MM.1S (cell line): ENCODE data around the gene FGF13.

ENCODE experiments used
- DNase-seq: peaks from one replicate; pipeline ENCODE4 v3.0.0-alpha.2; 2015
- H2AFZ ChIP-seq: fragments of 300-600 bp; sonication (generic); 2 replicates; pipeline ENCODE4 v1.6.0; 2016; ENCODE audit warnings: antibody characterized with exemption, low read length
- H3F3A ChIP-seq: fragments of 300-600 bp; sonication (generic); 2 replicates; pipeline ENCODE4 v1.6.1; 2016; ENCODE audit warnings: mild to moderate bottlenecking, antibody characterized with exemption, low read length, moderate library complexity, mixed read lengths; ENCODE audit not compliant: insufficient read depth
- H3K27ac ChIP-seq: fragments of 300-600 bp; sonication (generic); 2 replicates; pipeline ENCODE4 v1.5.1; 2016; ENCODE audit warnings: mild to moderate bottlenecking, low read length
- H3K27me3 ChIP-seq: fragments of 300-600 bp; sonication (generic); replicated peaks from 2 replicates; pipeline ENCODE4 v1.6.0; 2016; ENCODE audit warnings: low read length; ENCODE audit not compliant: insufficient read depth
- H3K36me3 ChIP-seq: fragments of 300-600 bp; sonication (generic); replicated peaks from 2 replicates; pipeline ENCODE4 v1.6.1; 2016; ENCODE audit warnings: mild to moderate bottlenecking, low read length, mixed read lengths; ENCODE audit not compliant: insufficient read depth
- H3K4me1 ChIP-seq: fragments of 300-600 bp; sonication (generic); 2 replicates; pipeline ENCODE4 v1.6.1; 2016; ENCODE audit warnings: low read length, mixed read lengths
- H3K4me2 ChIP-seq: fragments of 300-600 bp; sonication (generic); 2 replicates; pipeline ENCODE4 v1.6.0; 2016; ENCODE audit warnings: low read depth, low read length
- H3K4me3 ChIP-seq: fragments of 300-600 bp; sonication (generic); 2 replicates; pipeline ENCODE4 v1.5.1; 2016; ENCODE audit warnings: low read length, mixed read lengths
- H3K79me2 ChIP-seq: fragments of 300-600 bp; sonication (generic); 2 replicates; pipeline ENCODE4 v1.6.1; 2016; ENCODE audit warnings: mixed run types, low read length, mixed read lengths
- H3K9ac ChIP-seq: fragments of 300-600 bp; sonication (generic); 2 replicates; pipeline ENCODE4 v1.6.1; 2016; ENCODE audit warnings: low read length, mixed read lengths
- H3K9me2 ChIP-seq: fragments of 300-600 bp; sonication (generic); replicated peaks from 2 replicates; pipeline ENCODE4 v1.6.1; 2016; ENCODE audit warnings: mild to moderate bottlenecking, low read length, mixed read lengths; ENCODE audit not compliant: insufficient read depth
- H3K9me3 ChIP-seq: fragments of 300-600 bp; sonication (generic); replicated peaks from 2 replicates; pipeline ENCODE4 v1.6.1; 2016; ENCODE audit warnings: mild to moderate bottlenecking, low read length, mixed read lengths; ENCODE audit not compliant: insufficient read depth
- H4K20me1 ChIP-seq: fragments of 300-600 bp; sonication (generic); 2 replicates; pipeline ENCODE4 v1.6.1; 2016; ENCODE audit warnings: mild to moderate bottlenecking, low read length, moderate library complexity, mixed read lengths; ENCODE audit not compliant: insufficient read depth
- EZH2 ChIP-seq: fragments of 300-600 bp; sonication (generic); optimal IDR thresholded peaks from 2 replicates; pipeline ENCODE3; 2017; ENCODE audit warnings: low read depth, mild to moderate bottlenecking, antibody characterized with exemption, low read length, mixed read lengths
- EZH2phosphoT487 ChIP-seq: fragments of 300-600 bp; sonication (generic); IDR thresholded peaks from 2 replicates; pipeline ENCODE4 v1.6.1; 2018; ENCODE audit warnings: antibody characterized with exemption, low read length
- TF ChIP-seq, protein P1 (sequence below): fragments of 300-600 bp; sonication (generic); IDR thresholded peaks from 2 replicates; pipeline ENCODE4 v1.5.1; 2016; ENCODE audit warnings: antibody characterized with exemption, low read length, mixed read lengths

FGF13 gene

DNA sequence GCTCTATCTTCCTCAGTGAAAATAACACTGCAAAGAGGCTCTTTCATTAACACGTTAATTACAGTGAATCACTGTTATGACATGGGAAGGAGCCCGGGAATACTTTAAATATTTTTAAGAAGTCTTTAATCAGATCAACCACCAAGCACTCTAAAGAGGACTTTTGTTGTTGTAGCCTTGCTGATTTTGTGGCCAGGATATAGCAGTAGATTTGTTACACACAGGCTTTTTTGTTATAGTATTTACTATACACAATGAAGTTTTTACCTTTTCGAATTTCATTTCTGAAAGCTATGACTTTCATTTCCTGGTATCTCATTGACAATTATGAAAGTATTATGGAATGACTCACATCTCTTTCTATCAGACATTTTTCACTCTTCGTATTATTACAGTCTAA, 20.3 kb downstream of the FGF13 start:
- H3K9me2 ChIP-seq, result no peaks in the 10 kb centered on the region
- no peak overlapping the region for H3K4me2 ChIP-seq
- H3K27me3 ChIP-seq, result no peaks in the 10 kb centered on the region
- H3K9me3 ChIP-seq, result no peaks in the 10 kb centered on the region
- H3K79me2 ChIP-seq, result no peaks in the 10 kb centered on the region
- peaks cover 28% of the 10 kb centered on the region for H3K4me1 ChIP-seq
- no peaks in the 10 kb centered on the region for H4K20me1 ChIP-seq
- H3K9ac ChIP-seq, result no peak overlapping the region
- no peak overlapping the region for H3K27ac ChIP-seq
- no peak overlapping the region for H2AFZ ChIP-seq
- H3F3A ChIP-seq, result 0 out of 2 replicates have a peak, but pooled peaks cover 7% of the 10 kb centered on the region
- DNase-seq, result no peak
- TF ChIP-seq, protein P1, sequence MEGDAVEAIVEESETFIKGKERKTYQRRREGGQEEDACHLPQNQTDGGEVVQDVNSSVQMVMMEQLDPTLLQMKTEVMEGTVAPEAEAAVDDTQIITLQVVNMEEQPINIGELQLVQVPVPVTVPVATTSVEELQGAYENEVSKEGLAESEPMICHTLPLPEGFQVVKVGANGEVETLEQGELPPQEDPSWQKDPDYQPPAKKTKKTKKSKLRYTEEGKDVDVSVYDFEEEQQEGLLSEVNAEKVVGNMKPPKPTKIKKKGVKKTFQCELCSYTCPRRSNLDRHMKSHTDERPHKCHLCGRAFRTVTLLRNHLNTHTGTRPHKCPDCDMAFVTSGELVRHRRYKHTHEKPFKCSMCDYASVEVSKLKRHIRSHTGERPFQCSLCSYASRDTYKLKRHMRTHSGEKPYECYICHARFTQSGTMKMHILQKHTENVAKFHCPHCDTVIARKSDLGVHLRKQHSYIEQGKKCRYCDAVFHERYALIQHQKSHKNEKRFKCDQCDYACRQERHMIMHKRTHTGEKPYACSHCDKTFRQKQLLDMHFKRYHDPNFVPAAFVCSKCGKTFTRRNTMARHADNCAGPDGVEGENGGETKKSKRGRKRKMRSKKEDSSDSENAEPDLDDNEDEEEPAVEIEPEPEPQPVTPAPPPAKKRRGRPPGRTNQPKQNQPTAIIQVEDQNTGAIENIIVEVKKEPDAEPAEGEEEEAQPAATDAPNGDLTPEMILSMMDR, result no peak
- TF ChIP-seq EZH2phosphoT487, result no peak
- TF ChIP-seq EZH2, result no peak
- no peaks in the 10 kb centered on the region for H3K36me3 ChIP-seq
- no peak overlapping the region for H3K4me3 ChIP-seq

DNA sequence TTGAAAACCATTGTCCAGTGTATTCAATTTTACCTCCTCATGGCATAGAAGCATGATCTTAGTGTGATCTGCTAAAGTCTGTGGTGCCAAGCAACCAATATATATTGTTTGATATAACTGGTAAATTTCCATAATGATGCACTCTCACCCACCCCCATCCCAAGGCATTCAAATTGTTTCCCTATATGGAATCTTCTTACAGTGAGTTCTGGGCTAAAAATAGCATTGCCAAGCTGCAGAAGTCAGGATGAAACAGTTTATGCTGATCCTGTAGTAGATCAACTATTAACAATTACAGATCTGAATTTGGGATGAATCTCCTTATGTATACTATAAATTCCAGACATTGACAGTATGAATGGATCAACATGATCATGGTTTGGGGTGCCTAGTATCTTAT, 20.9 kb downstream of the FGF13 start:
- Histone ChIP-seq H2AFZ (no peak overlapping the region), H3K36me3 (no peaks in the 10 kb centered on the region), H3K9ac (no peak overlapping the region), H3K9me3 (no peaks in the 10 kb centered on the region), H3K4me2 (0 out of 2 replicates have a peak overlapping the region, but pooled peaks have one; percentile 22), H3K4me1 (peaks cover 29% of the 10 kb centered on the region), H3K27me3 (no peaks in the 10 kb centered on the region), H3F3A (0 out of 2 replicates have a peak, but pooled peaks cover 7% of the 10 kb centered on the region), H3K27ac (no peak overlapping the region), H3K9me2 (no peaks in the 10 kb centered on the region), H3K4me3 (no peak overlapping the region), H3K79me2 (no peaks in the 10 kb centered on the region), H4K20me1 (no peaks in the 10 kb centered on the region)
- TF ChIP-seq EZH2 (no peak), EZH2phosphoT487 (no peak)
- TF ChIP-seq, protein P1, result no peak
- no peak for DNase-seq

DNA sequence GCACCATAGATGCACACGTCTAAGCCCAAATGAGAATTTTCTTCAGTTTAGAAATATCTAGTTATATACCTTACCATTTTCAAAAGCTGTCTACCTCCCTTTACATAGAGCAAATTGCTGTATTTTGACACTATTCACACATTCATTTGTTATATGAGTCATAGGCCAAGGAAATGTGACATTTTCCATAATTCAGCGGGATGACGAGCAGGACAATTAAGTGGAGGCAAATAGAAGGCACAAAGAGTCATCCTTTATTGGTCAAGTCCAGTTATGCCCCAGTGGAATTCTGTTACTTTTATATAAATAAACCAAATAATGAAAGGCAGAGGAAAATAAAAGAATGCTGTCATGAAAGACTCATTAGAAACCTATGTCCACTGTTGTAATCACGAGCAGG, 27.9 kb downstream of the FGF13 start:
- Histone ChIP-seq H3K9me2 (no peaks in the 10 kb centered on the region), H3K4me3 (no peak overlapping the region), H3K4me1 (peaks cover 16% of the 10 kb centered on the region), H3K36me3 (no peaks in the 10 kb centered on the region), H3F3A (no peaks in the 10 kb centered on the region), H3K79me2 (no peaks in the 10 kb centered on the region), H3K27me3 (no peaks in the 10 kb centered on the region), H3K9ac (no peak overlapping the region), H2AFZ (no peak overlapping the region), H4K20me1 (no peaks in the 10 kb centered on the region), H3K27ac (no peak overlapping the region), H3K4me2 (no peak overlapping the region), H3K9me3 (no peaks in the 10 kb centered on the region)
- no peak for DNase-seq
- TF ChIP-seq EZH2phosphoT487, result no peak
- TF ChIP-seq, protein P1, result no peak
- TF ChIP-seq EZH2, result no peak
